Measurements from ENCODE around the gene NTNG2.
A peak's percentile ranks its signal among the peaks of the same experiment; 100 is the strongest.

NTNG2 gene

DNA sequence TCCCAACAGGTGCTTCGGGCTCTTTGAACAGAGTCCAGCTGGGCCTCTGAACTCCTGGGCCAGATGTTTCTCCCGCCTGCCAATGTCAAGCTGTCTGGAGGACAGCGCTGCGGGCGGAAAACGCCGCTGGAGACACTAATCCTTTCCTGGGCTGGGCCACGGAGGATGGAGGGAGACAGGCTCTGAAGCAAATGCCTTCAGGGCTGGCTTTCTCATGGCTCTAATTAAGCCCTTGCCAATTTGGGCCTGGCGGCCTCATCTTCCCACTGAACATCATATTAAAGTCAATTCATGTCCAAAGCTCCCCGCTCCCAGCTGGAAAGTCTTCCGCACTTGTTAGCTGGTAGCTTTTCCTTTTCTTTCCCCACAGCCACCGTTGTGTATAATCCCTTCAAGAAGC lies 72.7 kb downstream of the NTNG2 start:
- FAIRE-seq (no peak), DNase-seq (ENCODE audit: low spot score) (no peak)

- FAIRE-seq (no peak), DNase-seq (ENCODE audit: low spot score) (no peak)
Observed at GRCh38 chr9:132235125-132235524, 73.3 kb downstream of the NTNG2 start.

GRCh38 chr9:132235894-132236661 lies 74.2 kb downstream of the NTNG2 start:
- FAIRE-seq (no peak), DNase-seq (ENCODE audit: low spot score) (peak; percentile 15)

DNA sequence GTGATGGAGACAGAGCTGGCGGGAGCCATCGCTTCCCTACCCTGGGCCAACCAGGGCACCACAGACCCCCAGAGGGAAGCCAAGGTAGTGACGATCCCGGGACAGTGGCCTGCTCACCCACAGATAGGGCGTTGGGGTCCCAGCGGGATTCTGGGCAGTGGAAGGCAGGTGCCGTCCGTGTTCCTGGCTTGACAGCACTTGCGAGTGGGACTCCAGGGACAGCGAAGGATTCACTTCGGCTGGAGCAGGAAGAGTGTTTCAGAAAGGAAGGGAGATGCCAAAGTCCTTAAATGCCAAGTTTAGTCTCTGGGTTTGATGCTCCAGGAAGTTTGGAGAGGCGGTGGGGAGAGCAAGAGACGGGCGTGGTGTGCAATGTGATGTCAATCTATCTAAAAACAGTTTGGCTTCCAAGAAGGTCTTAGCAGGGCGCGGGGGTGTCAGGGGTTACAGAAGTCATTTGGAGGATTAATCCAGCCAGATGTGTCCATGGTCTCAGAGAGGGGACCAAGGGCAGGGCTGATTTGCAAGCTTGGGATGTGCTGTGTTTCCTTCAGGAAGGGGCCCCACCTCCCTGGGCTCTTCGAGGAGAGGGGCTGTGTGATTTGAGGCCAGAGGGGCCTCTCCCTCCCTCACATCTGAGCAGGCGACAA lies 74.9 kb downstream of the NTNG2 start:
- DNase-seq (ENCODE audit: low spot score) (no peak), FAIRE-seq (no peak)

DNA sequence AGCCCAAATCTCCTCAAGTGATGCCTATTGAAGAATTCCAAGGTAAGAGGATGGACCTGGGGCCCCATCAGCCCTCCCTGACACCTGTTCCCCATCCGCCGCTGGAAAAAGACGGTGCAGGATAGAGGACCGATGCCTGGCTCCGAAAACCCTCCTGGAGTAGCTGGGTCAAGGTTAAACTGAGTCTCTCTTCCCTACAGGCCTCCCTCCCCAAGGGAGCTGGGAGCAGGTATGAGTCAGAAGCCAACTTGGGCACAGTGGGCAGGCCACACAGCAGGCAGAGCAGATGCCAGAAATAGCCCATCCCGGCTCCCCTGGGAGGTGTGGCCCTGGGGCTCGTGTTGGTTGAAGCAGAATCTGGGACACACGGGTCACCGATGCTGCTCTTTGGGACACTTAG lies 75.6 kb downstream of the NTNG2 start:
- FAIRE-seq, result no peak
- peak; percentile 24 for DNase-seq (ENCODE audit: low spot score)

GRCh38 chr9:132238026-132238972 lies 76.4 kb downstream of the NTNG2 start:
- no peak for DNase-seq (ENCODE audit: low spot score)
- no peak for FAIRE-seq

DNA sequence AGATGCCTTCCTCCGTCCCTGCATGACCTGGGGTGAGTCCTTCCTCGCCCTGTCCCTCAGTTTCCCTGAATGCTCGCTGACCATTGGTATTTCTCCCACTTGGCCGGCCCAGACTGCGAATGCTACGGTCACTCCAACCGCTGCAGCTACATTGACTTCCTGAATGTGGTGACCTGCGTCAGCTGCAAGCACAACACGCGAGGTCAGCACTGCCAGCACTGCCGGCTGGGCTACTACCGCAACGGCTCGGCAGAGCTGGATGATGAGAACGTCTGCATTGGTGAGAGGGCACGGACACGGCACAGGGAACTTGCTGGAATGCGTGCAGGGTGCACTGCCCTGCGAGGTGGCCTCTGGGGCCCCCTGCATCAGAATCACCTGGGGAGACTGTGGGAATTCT lies 77.1 kb downstream of the NTNG2 start:
- DNase-seq (ENCODE audit: low spot score) (no peak), FAIRE-seq (no peak)

GRCh38 chr9:132239518-132239917 lies 77.7 kb downstream of the NTNG2 start:
- DNase-seq (ENCODE audit: low spot score), result no peak
- FAIRE-seq, result no peak

GRCh38 chr9:132239999-132240840 lies 78.4 kb downstream of the NTNG2 start:
- FAIRE-seq, result no peak
- DNase-seq (ENCODE audit: low spot score), result no peak

DNA sequence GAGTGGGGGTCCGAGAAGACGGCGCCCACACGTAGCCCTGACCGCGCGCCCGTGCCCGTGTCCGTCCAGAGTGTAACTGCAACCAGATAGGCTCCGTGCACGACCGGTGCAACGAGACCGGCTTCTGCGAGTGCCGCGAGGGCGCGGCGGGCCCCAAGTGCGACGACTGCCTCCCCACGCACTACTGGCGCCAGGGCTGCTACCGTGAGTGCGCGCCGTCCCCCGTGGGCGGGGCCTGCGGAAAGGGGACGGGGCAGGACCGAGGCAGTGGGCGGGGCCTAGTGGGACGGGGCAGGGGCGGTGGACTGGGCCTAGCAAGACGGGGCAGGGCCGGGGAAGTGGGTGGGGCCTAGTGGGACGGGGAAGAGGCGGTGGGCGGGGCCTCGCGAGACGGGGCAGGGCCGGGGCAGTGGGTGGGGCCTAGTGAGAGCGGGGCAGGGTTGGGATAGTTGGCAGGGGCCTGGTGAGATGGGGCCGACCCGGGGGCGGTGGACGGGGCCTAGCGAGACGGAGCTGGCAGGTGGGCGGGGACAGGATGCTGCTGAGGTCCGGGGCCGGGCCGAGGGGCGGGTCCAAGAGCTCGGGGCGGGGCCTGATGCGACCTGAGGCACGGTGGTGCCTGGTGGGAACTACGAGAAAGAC lies 79.1 kb downstream of the NTNG2 start:
- FAIRE-seq (no peak), DNase-seq (ENCODE audit: low spot score) (peak; percentile 27)

DNA sequence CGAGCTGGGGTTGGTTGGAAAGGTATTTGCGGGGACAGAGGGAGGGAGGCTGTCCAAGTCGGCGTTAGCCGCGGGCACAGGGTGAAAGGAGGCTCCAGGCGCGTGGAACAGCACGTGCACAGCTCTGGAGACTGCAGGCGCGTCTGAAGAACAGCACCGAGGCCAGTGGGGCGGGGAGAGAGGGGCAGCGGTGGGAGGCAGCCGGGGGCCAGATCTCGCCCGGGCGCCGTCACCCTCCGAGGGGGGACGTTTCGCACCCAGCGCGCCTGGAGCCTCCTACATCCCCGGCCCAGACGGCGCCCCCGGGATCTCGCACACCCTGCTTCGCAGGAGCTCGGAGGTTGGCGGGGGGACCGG lies 79.6 kb downstream of the NTNG2 start:
- no peak for DNase-seq (ENCODE audit: low spot score)
- FAIRE-seq, result no peak

DNA sequence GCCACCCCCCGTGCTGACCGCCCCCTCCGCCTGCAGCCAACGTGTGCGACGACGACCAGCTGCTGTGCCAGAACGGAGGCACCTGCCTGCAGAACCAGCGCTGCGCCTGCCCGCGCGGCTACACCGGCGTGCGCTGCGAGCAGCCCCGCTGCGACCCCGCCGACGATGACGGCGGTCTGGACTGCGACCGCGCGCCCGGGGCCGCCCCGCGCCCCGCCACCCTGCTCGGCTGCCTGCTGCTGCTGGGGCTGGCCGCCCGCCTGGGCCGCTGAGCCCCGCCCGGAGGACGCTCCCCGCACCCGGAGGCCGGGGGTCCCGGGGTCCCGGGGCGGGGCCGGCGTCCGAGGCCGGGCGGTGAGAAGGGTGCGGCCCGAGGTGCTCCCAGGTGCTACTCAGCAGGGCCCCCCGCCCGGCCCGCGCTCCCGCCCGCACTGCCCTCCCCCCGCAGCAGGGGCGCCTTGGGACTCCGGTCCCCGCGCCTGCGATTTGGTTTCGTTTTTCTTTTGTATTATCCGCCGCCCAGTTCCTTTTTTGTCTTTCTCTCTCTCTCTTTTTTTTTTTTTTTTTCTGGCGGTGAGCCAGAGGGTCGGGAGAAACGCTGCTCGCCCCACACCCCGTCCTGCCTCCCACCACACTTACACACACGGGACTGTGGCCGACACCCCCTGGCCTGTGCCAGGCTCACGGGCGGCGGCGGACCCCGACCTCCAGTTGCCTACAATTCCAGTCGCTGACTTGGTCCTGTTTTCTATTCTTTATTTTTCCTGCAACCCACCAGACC lies 80.2 kb downstream of the NTNG2 start:
- no peak for FAIRE-seq
- DNase-seq (ENCODE audit: low spot score), result no peak

- no peak for FAIRE-seq
- no peak for DNase-seq (ENCODE audit: low spot score)
Observed at GRCh38 chr9:132242621-132243155, 80.8 kb downstream of the NTNG2 start.

- DNase-seq (ENCODE audit: low spot score) (no peak), FAIRE-seq (no peak)
Observed at GRCh38 chr9:132243156-132244074, 81.6 kb downstream of the NTNG2 start.

GRCh38 chr9:132244582-132245455 lies 83.0 kb downstream of the NTNG2 start:
- FAIRE-seq, result no peak

GRCh38 chr9:132245465-132245864 lies 83.6 kb downstream of the NTNG2 start:
- DNase-seq (ENCODE audit: low spot score), result no peak
- FAIRE-seq, result no peak

More at GRCh38 chr9:132244582-132245455, 83.0 kb downstream of the NTNG2 start:
- DNase-seq (ENCODE audit: low spot score), result peak; percentile 23

- DNase-seq (ENCODE audit: low spot score) (no peak), FAIRE-seq (no peak)
Observed at GRCh38 chr9:132247942-132248341, 86.1 kb downstream of the NTNG2 start.
